Measurements from ENCODE around the gene C4BPB. TPM values are rescaled to one million over a fixed set of nuclear protein-coding genes. Genes with fewer than 3 reads are reported as not detected.

The C4BPB gene
- total RNA-seq, 1 experiment from 2014 or later = not detected

GRCh38 chr1:207056673-207057072 is 32.0 kb upstream of the C4BPB start:
- intact Hi-C loops (cut with micrococcal nuclease; ENCODE audit: unreplicated experiment) = no loop called here
- no peaks in the 10 kb centered on the region for H3K27me3 ChIP-seq (replicated peaks; ENCODE audit: insufficient read depth, low read depth, low read length, poor library complexity)
- peaks cover 7% of the 10 kb centered on the region for H3K4me1 ChIP-seq (ENCODE audit: insufficient read depth, low read length, poor library complexity, severe bottlenecking)
- POLR2A ChIA-PET (ENCODE audit: low non-redundant PET) = no interaction called here
- H3K9me3 ChIP-seq (ENCODE audit: low read depth, low read length, poor library complexity, severe bottlenecking) = no peaks in the 10 kb centered on the region
- H3K27ac ChIP-seq (ENCODE audit: low read depth, low read length, poor library complexity, severe bottlenecking) = no peak overlapping the region
- no TSS peak for BruUV-seq (replicated peaks)
- CTCF ChIA-PET = no interaction called here
- H3K36me3 ChIP-seq (ENCODE audit: insufficient read depth, low read length, poor library complexity, severe bottlenecking) = no peaks in the 10 kb centered on the region
- no peak for DNase-seq (ENCODE audit: low spot score)
- no peak overlapping the region for H3K4me3 ChIP-seq (ENCODE audit: low read depth, low read length, poor library complexity, severe bottlenecking)
- TF ChIP-seq, protein P1, sequence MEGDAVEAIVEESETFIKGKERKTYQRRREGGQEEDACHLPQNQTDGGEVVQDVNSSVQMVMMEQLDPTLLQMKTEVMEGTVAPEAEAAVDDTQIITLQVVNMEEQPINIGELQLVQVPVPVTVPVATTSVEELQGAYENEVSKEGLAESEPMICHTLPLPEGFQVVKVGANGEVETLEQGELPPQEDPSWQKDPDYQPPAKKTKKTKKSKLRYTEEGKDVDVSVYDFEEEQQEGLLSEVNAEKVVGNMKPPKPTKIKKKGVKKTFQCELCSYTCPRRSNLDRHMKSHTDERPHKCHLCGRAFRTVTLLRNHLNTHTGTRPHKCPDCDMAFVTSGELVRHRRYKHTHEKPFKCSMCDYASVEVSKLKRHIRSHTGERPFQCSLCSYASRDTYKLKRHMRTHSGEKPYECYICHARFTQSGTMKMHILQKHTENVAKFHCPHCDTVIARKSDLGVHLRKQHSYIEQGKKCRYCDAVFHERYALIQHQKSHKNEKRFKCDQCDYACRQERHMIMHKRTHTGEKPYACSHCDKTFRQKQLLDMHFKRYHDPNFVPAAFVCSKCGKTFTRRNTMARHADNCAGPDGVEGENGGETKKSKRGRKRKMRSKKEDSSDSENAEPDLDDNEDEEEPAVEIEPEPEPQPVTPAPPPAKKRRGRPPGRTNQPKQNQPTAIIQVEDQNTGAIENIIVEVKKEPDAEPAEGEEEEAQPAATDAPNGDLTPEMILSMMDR (conservative IDR thresholded peaks at IDR 0.05; ENCODE audit: low read depth, low read length) = no peak
- TF ChIP-seq EZH2 (IDR thresholded peaks at IDR 0.05; ENCODE audit: borderline replicate concordance, low read depth, low read length, poor library complexity, severe bottlenecking) = no peak

GRCh38 chr1:207058252-207058651 is 30.4 kb upstream of the C4BPB start:
- no peaks in the 10 kb centered on the region for H3K27me3 ChIP-seq (replicated peaks; ENCODE audit: insufficient read depth, low read depth, low read length, poor library complexity)
- TF ChIP-seq EZH2 (IDR thresholded peaks at IDR 0.05; ENCODE audit: borderline replicate concordance, low read depth, low read length, poor library complexity, severe bottlenecking) = no peak
- TF ChIP-seq, protein P1 (conservative IDR thresholded peaks at IDR 0.05; ENCODE audit: low read depth, low read length) = no peak
- CTCF ChIA-PET = no interaction called here
- DNase-seq (ENCODE audit: low spot score) = no peak
- no peak overlapping the region for H3K4me3 ChIP-seq (ENCODE audit: low read depth, low read length, poor library complexity, severe bottlenecking)
- no peaks in the 10 kb centered on the region for H3K4me1 ChIP-seq (ENCODE audit: insufficient read depth, low read length, poor library complexity, severe bottlenecking)
- intact Hi-C loops (cut with micrococcal nuclease; ENCODE audit: unreplicated experiment) = no loop called here
- H3K27ac ChIP-seq (ENCODE audit: low read depth, low read length, poor library complexity, severe bottlenecking) = no peak overlapping the region
- no peaks in the 10 kb centered on the region for H3K9me3 ChIP-seq (ENCODE audit: low read depth, low read length, poor library complexity, severe bottlenecking)
- no TSS peak for BruUV-seq (replicated peaks)
- H3K36me3 ChIP-seq (ENCODE audit: insufficient read depth, low read length, poor library complexity, severe bottlenecking) = no peaks in the 10 kb centered on the region
- POLR2A ChIA-PET (ENCODE audit: low non-redundant PET) = no interaction called here

DNA sequence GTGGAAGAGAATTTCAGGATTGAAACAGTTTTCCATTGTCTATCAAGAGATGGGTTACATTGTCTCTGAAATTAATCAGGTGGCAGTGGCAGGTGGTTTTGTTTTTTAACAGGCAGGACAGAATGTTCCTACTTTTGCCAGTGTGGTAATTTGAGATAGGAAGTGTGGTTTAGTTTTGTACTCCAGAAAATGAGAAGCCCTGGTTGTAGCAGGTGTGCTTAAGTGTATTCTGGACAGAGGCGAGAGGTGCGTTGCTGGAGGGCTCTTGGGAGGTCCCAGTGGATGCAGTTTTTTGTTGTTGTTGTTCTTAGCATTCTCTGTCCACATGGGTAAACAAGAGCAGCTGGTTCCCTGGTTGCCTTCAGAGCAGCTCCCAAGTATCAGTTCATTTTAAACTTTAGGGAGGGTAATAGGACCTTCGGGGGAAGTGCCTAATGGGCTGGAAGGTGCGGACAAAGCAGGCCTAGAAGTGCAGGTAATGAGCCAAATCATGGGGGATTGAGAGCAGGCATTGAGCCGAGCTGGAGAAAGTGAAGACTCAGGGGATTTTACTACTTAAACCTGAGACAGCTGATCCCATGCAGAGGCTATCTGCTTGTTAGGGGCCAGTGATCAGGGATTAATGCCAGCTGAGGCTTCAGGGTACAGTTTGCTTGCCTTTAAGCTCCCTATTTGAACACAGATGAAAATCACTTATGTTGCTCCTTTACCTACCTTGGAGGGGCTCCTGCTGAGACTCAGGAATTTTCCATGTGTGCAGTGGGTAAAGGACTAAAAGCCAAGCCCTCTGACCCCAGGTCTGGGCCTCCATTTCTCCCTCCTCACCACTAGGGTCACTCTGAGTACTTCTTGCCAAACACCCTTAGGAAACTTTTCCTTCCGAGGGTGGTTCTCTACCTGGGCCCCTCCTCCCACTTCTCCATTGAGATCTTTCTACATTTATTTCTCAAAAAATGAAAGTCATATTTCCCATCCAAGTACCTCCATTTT is 29.5 kb upstream of the C4BPB start:
- POLR2A ChIA-PET (ENCODE audit: low non-redundant PET) = no interaction called here
- no TSS peak for BruUV-seq (replicated peaks)
- intact Hi-C loops (cut with micrococcal nuclease; ENCODE audit: unreplicated experiment) = no loop called here
- Histone ChIP-seq H3K27ac (ENCODE audit: low read depth, low read length, poor library complexity, severe bottlenecking) (no peak overlapping the region), H3K27me3 (replicated peaks; ENCODE audit: insufficient read depth, low read depth, low read length, poor library complexity) (no peaks in the 10 kb centered on the region), H3K4me3 (ENCODE audit: low read depth, low read length, poor library complexity, severe bottlenecking) (no peak overlapping the region), H3K9me3 (ENCODE audit: low read depth, low read length, poor library complexity, severe bottlenecking) (no peaks in the 10 kb centered on the region), H3K4me1 (ENCODE audit: insufficient read depth, low read length, poor library complexity, severe bottlenecking) (no peaks in the 10 kb centered on the region), H3K36me3 (ENCODE audit: insufficient read depth, low read length, poor library complexity, severe bottlenecking) (no peaks in the 10 kb centered on the region)
- DNase-seq (ENCODE audit: low spot score) = no peak
- TF ChIP-seq, protein P1 (conservative IDR thresholded peaks at IDR 0.05; ENCODE audit: low read depth, low read length) = no peak
- TF ChIP-seq EZH2 (IDR thresholded peaks at IDR 0.05; ENCODE audit: borderline replicate concordance, low read depth, low read length, poor library complexity, severe bottlenecking) = no peak
- CTCF ChIA-PET = no interaction called here
